Epithelial cell of prostate (primary cell): Measurements from ENCODE around the gene NOL12.

Source experiments
- DNase-seq: peaks from one replicate; pipeline ENCODE4 v3.0.0-alpha.2; 2011; ENCODE audit warnings: low read depth, low spot score
- H3K27ac ChIP-seq: fragments of 450-650 bp; 2 replicates; pipeline ENCODE4 v1.5.1; 2017; ENCODE audit warnings: mild to moderate bottlenecking

NOL12 gene

GRCh38 chr22:37740455-37741311, 54.5 kb downstream of the NOL12 start:
- no peak overlapping the region for H3K27ac ChIP-seq
- DNase-seq: no peak

- DNase-seq: peak; percentile 20
These were observed 55.2 kb downstream of the NOL12 start for GRCh38 chr22:37741312-37741795.

GRCh38 chr22:37742376-37743171, 56.4 kb downstream of the NOL12 start:
- DNase-seq: peak; percentile 60
- H3K27ac ChIP-seq: peak overlapping the region; percentile 38

More at GRCh38 chr22:37741312-37741795, 55.2 kb downstream of the NOL12 start:
- H3K27ac ChIP-seq: no peak overlapping the region
